HepG2 (cell line): ENCODE results near the gene ZNF865. TPM values are rescaled to one million over a fixed set of nuclear protein-coding genes. Genes with fewer than 3 reads are reported as not detected.
A peak's percentile ranks its signal among the peaks of the same experiment; 100 is the strongest.

ENCODE experiments used
- BRD4 ChIP-seq: sonication (generic); formaldehyde crosslinking; IDR thresholded peaks from 2 replicates; pipeline ENCODE4 v1.4.0; 2020; ENCODE audit warnings: missing genetic modification reagents
- ELF1 ChIP-seq: sonication (generic); formaldehyde crosslinking; IDR thresholded peaks from 2 replicates; pipeline ENCODE4 v1.4.0; 2020; ENCODE audit warnings: missing genetic modification reagents
- GATAD2A ChIP-seq: IDR thresholded peaks from 2 replicates; pipeline ENCODE4 v1.6.1; 2016
- GRHL1 ChIP-seq: sonication (generic); formaldehyde crosslinking; conservative IDR thresholded peaks from 2 replicates; pipeline ENCODE4 v1.8.0; 2022; ENCODE audit warnings: missing genetic modification reagents
- HCFC1 ChIP-seq: fragments of 150-350 bp; IDR thresholded peaks from 2 replicates; pipeline ENCODE4 v1.6.1; 2014; ENCODE audit warnings: low read depth, low read length
- JARID2 ChIP-seq: sonication (generic); formaldehyde crosslinking; IDR thresholded peaks from 2 replicates; pipeline ENCODE4 v1.8.1; 2023; ENCODE audit warnings: missing genetic modification reagents, inconsistent platforms; ENCODE audit not compliant: insufficient replicate concordance
- MXD3 ChIP-seq: IDR thresholded peaks from 2 replicates; pipeline ENCODE4 v1.6.1; 2016; ENCODE audit warnings: mild to moderate bottlenecking, missing biosample characterization, missing genetic modification reagents
- PCBP1 ChIP-seq: fragments of 200-400 bp; formaldehyde crosslinking; IDR thresholded peaks from 2 replicates; pipeline ENCODE4 v1.6.1; 2017; ENCODE audit warnings: mild to moderate bottlenecking, low read depth, low read length, borderline replicate concordance
- SP1 ChIP-seq, 2 experiments: fragments of 450-650 bp in 1 of 2; sonication (generic) in 1 of 2; formaldehyde crosslinking in 1 of 2; IDR thresholded peaks; 2 replicates each; pipeline versions ENCODE4 v1.4.0 to v1.6.1; 2016 to 2020; ENCODE audit warnings: missing genetic modification reagents in 1 of 2
- TAF1 ChIP-seq: sonication (generic); formaldehyde crosslinking; IDR thresholded peaks from 2 replicates; pipeline ENCODE4 v1.4.0; 2020; ENCODE audit warnings: missing genetic modification reagents
- ZFP90 ChIP-seq: sonication (generic); formaldehyde crosslinking; IDR thresholded peaks from 2 replicates; pipeline ENCODE4 v1.8.0; 2022; ENCODE audit warnings: missing genetic modification reagents, mild to moderate bottlenecking, inconsistent platforms, borderline replicate concordance
- ZNF775 ChIP-seq: sonication (generic); formaldehyde crosslinking; IDR thresholded peaks from 2 replicates; pipeline ENCODE4 v1.4.0; 2020; ENCODE audit warnings: missing genetic modification reagents, mild to moderate bottlenecking, moderate library complexity, borderline replicate concordance
- polyA plus RNA-seq, 8 experiments: library from polyadenylated mRNA; depleted of rRNA in 3 of 8; stranded (reverse) in 7 of 8; unstranded in 1 of 8; fragments of >200 nt; fragmentation: Illumina TruSeq in 4 of 8; extraction: Trizol in 4 of 8; gene quantifications; 2 replicates each; pipeline versions ENCODE4 v1.2.1 to v1.2.3, GENCODE V29; 2011 to 2016; ENCODE audit warnings: low read depth in 4 of 8, missing spikeins in 1 of 8, mixed read lengths in 1 of 8; ENCODE audit not compliant: insufficient read depth in 1 of 8
- total RNA-seq, 5 experiments: library from RNA; depleted of rRNA; stranded (reverse); fragments of >200 nt; fragmentation: Illumina TruSeq; extraction: Trizol; gene quantifications; 2 replicates each; pipeline ENCODE4 v1.2.3, GENCODE V29; 2016; ENCODE audit warnings: low read depth in 1 of 5
- TF ChIP-seq, protein P1 (sequence below): sonication (generic); formaldehyde crosslinking; IDR thresholded peaks from 2 replicates; pipeline ENCODE4 v1.5.0; 2020; ENCODE audit warnings: mild to moderate bottlenecking, missing genetic modification reagents, borderline replicate concordance
- TF ChIP-seq, protein P2 (sequence below): sonication (generic); formaldehyde crosslinking; IDR thresholded peaks from 2 replicates; pipeline ENCODE4 v1.5.0; 2020; ENCODE audit warnings: missing genetic modification reagents
- TF ChIP-seq, protein P3 (sequence below): sonication (generic); formaldehyde crosslinking; IDR thresholded peaks from 2 replicates; pipeline ENCODE4 v1.5.0; 2020; ENCODE audit warnings: mild to moderate bottlenecking, missing genetic modification reagents, moderate library complexity
- TF ChIP-seq, protein P4 (sequence below): IDR thresholded peaks from 2 replicates; pipeline ENCODE4 v1.6.1; 2016

Gene ZNF865
- total and polyA plus RNA-seq, 2 of the 13 experiments (the other 11 are each of a cell fraction or from before 2014, with no cell fraction given), result 0.93 to 1.0 TPM

GRCh38 chr19:55640043-55640576, 34.7 kb downstream of the ZNF865 start (continued):
- TF ChIP-seq, protein P1, sequence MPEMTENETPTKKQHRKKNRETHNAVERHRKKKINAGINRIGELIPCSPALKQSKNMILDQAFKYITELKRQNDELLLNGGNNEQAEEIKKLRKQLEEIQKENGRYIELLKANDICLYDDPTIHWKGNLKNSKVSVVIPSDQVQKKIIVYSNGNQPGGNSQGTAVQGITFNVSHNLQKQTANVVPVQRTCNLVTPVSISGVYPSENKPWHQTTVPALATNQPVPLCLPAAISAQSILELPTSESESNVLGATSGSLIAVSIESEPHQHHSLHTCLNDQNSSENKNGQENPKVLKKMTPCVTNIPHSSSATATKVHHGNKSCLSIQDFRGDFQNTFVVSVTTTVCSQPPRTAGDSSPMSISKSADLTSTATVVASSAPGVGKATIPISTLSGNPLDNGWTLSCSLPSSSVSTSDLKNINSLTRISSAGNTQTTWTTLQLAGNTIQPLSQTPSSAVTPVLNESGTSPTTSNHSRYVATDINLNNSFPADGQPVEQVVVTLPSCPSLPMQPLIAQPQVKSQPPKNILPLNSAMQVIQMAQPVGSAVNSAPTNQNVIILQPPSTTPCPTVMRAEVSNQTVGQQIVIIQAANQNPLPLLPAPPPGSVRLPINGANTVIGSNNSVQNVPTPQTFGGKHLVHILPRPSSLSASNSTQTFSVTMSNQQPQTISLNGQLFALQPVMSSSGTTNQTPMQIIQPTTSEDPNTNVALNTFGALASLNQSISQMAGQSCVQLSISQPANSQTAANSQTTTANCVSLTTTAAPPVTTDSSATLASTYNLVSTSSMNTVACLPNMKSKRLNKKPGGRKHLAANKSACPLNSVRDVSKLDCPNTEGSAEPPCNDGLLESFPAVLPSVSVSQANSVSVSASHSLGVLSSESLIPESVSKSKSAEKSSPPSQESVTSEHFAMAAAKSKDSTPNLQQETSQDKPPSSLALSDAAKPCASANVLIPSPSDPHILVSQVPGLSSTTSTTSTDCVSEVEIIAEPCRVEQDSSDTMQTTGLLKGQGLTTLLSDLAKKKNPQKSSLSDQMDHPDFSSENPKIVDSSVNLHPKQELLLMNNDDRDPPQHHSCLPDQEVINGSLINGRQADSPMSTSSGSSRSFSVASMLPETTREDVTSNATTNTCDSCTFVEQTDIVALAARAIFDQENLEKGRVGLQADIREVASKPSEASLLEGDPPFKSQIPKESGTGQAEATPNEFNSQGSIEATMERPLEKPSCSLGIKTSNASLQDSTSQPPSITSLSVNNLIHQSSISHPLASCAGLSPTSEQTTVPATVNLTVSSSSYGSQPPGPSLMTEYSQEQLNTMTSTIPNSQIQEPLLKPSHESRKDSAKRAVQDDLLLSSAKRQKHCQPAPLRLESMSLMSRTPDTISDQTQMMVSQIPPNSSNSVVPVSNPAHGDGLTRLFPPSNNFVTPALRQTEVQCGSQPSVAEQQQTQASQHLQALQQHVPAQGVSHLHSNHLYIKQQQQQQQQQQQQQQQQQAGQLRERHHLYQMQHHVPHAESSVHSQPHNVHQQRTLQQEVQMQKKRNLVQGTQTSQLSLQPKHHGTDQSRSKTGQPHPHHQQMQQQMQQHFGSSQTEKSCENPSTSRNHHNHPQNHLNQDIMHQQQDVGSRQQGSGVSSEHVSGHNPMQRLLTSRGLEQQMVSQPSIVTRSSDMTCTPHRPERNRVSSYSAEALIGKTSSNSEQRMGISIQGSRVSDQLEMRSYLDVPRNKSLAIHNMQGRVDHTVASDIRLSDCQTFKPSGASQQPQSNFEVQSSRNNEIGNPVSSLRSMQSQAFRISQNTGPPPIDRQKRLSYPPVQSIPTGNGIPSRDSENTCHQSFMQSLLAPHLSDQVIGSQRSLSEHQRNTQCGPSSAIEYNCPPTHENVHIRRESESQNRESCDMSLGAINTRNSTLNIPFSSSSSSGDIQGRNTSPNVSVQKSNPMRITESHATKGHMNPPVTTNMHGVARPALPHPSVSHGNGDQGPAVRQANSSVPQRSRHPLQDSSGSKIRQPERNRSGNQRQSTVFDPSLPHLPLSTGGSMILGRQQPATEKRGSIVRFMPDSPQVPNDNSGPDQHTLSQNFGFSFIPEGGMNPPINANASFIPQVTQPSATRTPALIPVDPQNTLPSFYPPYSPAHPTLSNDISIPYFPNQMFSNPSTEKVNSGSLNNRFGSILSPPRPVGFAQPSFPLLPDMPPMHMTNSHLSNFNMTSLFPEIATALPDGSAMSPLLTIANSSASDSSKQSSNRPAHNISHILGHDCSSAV (CRISPR knock-in tag), result no peak
- TF ChIP-seq GATAD2A (CRISPR knock-in tag), result no peak
- no peak for TF ChIP-seq TAF1 (CRISPR knock-in tag)
- TF ChIP-seq ZFP90 (CRISPR knock-in tag), result no peak
- TF ChIP-seq GRHL1, result no peak
- no peak for TF ChIP-seq SP1 (IDR thresholded peaks at IDR 0.05)
- no peak; the same call in 1 of the 2 replicates for TF ChIP-seq SP1 (CRISPR knock-in tag; IDR thresholded peaks at IDR 0.05)
- TF ChIP-seq, protein P2, sequence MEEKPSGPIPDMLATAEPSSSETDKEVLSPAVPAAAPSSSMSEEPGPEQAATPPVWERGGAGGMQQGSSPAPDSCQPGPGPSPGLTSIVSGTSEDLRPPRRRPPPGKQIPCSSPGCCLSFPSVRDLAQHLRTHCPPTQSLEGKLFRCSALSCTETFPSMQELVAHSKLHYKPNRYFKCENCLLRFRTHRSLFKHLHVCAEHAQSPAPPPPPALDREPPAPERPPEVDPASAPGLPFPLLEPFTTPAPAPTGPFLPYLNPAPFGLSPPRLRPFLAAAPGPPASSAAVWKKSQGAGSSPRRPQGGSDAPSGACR (CRISPR knock-in tag), result 0 out of 2 replicates have a peak, but pooled peaks have one; percentile 31
- no peak for TF ChIP-seq JARID2
- TF ChIP-seq BRD4 (CRISPR knock-in tag), result no peak
- TF ChIP-seq HCFC1, result no peak
- no peak for TF ChIP-seq ZNF775 (CRISPR knock-in tag)
- TF ChIP-seq ELF1 (CRISPR knock-in tag), result no peak
- TF ChIP-seq MXD3 (CRISPR knock-in tag), result no peak
- TF ChIP-seq PCBP1, result no peak
- TF ChIP-seq, protein P3, sequence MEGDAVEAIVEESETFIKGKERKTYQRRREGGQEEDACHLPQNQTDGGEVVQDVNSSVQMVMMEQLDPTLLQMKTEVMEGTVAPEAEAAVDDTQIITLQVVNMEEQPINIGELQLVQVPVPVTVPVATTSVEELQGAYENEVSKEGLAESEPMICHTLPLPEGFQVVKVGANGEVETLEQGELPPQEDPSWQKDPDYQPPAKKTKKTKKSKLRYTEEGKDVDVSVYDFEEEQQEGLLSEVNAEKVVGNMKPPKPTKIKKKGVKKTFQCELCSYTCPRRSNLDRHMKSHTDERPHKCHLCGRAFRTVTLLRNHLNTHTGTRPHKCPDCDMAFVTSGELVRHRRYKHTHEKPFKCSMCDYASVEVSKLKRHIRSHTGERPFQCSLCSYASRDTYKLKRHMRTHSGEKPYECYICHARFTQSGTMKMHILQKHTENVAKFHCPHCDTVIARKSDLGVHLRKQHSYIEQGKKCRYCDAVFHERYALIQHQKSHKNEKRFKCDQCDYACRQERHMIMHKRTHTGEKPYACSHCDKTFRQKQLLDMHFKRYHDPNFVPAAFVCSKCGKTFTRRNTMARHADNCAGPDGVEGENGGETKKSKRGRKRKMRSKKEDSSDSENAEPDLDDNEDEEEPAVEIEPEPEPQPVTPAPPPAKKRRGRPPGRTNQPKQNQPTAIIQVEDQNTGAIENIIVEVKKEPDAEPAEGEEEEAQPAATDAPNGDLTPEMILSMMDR (CRISPR knock-in tag), result 0 out of 2 replicates have a peak, but pooled peaks have one; percentile 6
- TF ChIP-seq, protein P4, sequence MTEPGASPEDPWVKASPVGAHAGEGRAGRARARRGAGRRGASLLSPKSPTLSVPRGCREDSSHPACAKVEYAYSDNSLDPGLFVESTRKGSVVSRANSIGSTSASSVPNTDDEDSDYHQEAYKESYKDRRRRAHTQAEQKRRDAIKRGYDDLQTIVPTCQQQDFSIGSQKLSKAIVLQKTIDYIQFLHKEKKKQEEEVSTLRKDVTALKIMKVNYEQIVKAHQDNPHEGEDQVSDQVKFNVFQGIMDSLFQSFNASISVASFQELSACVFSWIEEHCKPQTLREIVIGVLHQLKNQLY (CRISPR knock-in tag), result no peak
